GM20000 (cell line): ENCODE measurements around the gene FREY1.

ENCODE experiments used
- DNase-seq: peaks from one replicate; pipeline ENCODE4 v3.0.0; 2012; ENCODE audit warnings: low spot score
- CTCF ChIP-seq: IDR thresholded peaks from 2 replicates; pipeline ENCODE4 v1.5.1; 2012; ENCODE audit warnings: mild to moderate bottlenecking, control low read depth; ENCODE audit errors: extremely low read depth, missing control alignments

Gene FREY1

GRCh38 chr11:45924036-45924915 is 17.2 kb upstream of the FREY1 start:
- peak; percentile 26 for DNase-seq
- TF ChIP-seq CTCF = no peak

- no peak for TF ChIP-seq CTCF
- peak; percentile 66 for DNase-seq
Observed at GRCh38 chr11:45922425-45923082, 15.5 kb upstream of the FREY1 start, which contains the start of gene LARGE2. TSS of gene LARGE2 (plus strand) at chr11:45922656. CDS start at chr11:45922883, 227 bp downstream.

GRCh38 chr11:45921561-45922424 is 14.7 kb upstream of the FREY1 start:
- DNase-seq = peak; percentile 38
- no peak for TF ChIP-seq CTCF

GRCh38 chr11:45920531-45921477 is 13.7 kb upstream of the FREY1 start:
- TF ChIP-seq CTCF = no peak
- DNase-seq = no peak

- TF ChIP-seq CTCF = no peak
- DNase-seq = no peak
Observed at GRCh38 chr11:45919806-45920530, 12.9 kb upstream of the FREY1 start.
